ENCODE measurements around the gene SLC7A4.
A peak's percentile ranks its signal among the peaks of the same experiment; 100 is the strongest.
"Not testable (repeated sequence)": the region's sequence is repeated elsewhere in the genome, so short reads cannot be mapped to it uniquely, and the experiment has no call there.

SLC7A4 gene

GRCh38 chr22:21064917-21065864, 32.8 kb upstream of the SLC7A4 start:
- DNase-seq: no peak

- not testable (repeated sequence) for DNase-seq
Measured at GRCh38 chr22:21064425-21064824, 32.1 kb upstream of the SLC7A4 start.

DNA sequence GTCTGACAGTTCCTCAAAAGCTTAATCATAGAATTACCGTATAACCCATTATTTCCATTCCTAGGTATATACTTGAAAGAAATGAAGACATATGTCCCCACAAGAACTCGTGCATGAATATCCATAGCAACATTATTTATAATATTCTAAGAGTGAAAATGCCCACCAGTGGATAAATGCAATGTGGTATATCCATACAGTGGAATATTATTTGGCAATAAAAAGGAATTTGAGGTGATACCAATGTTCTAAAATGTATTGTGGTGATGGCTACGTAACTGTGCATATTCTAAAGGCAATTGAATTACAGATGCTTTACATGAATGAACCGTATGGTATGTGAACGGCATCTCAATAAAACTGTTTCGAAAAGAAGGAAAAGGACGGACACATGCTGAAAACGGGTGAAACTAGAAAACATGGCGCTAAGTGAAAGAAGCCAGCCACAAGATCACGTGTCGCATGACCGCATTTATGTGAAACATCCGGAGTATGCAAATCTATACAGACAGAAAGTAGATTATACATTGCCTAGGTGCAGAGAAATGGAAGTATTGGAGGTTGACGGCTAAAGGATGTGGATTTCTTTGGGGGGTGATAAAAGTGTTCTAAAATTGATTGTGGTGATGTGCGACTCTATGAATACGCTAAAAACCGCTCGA, 29.4 kb upstream of the SLC7A4 start:
- not testable (repeated sequence) for DNase-seq

- DNase-seq: not testable (repeated sequence)
Measured at GRCh38 chr22:21060363-21060762, 28.0 kb upstream of the SLC7A4 start.

DNA sequence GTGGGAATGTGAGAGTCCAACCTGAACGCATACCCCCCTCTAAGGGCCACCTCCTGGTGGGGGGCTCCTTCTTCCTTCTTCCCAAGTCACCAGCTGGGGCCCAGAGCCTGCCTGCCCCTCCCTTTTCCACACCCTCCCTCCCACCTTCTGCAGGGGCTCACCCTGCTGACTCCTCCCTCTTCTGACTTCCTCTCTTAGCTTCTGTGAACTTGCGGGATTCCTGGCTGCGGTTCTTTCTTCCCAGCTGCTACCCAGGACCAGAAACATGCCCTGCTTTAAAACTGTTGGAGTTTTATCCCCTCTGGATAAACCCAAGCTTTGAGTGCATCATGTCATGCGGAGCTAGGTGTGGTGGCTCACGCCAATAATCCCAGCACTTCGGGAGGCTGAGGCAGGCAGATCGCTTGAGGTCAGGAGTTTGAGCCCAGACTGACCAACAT, 23.5 kb upstream of the SLC7A4 start:
- no peak for DNase-seq

GRCh38 chr22:21055564-21055834, 23.1 kb upstream of the SLC7A4 start:
- DNase-seq: no peak

DNA sequence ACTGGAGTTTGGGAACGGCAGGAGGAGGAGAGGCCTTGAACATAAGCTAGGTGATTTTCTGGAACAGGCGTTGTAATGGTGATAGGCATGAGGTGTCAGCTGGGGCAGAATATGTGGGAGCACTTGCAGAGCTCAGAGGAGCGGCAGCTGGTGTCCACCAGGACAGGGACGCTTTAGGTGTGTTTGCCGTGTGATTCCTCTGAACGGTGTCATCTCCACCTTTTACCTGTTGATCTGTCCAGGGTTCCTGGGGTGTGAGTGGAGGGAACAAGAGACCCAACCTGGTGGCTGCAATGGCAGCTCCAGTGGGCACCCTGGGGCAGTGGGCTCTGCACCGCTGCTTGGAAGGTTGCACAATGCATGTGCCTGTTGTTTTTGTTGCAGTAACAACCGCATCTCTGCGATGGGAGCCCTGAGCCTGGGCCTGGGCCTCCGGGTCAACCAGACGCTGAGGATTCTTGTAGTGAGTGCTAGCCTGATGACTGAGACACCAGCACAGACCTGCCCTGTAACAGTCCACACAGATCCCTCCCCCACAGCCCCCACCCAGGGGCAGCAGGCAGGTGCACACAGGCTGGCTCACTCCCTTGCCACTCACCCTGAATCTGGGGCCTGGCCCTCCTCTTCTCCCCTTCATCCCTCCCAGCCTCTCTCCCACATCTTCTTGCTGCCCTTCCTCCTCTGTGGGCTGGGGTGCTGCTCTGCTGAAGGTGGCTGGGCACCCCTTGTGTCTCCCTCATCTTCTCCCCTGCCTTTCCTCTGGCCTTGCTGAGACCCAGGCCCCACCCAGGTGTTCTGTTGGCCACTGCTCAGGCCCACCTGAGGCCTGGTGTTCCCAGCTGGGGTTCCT, 22.6 kb upstream of the SLC7A4 start:
- DNase-seq: no peak

GRCh38 chr22:21054046-21054713, 21.8 kb upstream of the SLC7A4 start:
- no peak for DNase-seq

DNA sequence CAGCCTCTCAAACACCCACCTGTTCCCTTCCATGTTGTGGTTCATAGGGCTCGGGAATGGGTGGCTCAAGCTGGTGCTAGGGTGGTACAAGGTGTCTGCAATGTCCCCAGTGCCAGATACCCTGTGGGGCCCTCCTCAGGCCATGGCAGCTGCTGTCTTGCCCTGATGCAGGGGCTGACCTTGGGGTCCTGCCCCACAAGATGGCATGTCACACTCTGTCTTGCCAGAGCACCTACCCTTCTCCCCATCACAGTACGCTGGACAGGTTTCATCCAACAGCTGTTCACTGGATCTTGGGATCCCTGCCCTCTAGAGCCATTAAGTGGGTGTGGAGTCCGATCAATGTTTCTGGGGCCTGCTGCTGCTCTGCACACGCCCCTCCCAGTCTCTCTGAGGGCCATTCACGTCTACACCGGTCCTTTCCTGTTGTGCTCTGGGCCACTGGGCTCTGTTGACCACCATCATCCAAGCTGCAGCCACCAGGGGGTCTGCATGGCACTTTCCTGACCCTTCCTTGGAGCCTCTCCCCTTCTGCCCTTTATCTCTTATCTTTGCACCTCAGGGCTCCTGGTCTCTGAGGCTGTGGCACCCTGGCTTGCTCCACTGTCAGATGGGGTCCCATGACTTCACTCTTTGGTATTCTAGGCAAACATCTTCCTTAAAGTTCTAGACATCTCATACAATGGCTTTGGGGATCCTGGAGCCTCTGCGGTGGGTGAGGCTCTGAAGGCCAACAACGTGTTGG, 20.5 kb upstream of the SLC7A4 start:
- DNase-seq: no peak

DNA sequence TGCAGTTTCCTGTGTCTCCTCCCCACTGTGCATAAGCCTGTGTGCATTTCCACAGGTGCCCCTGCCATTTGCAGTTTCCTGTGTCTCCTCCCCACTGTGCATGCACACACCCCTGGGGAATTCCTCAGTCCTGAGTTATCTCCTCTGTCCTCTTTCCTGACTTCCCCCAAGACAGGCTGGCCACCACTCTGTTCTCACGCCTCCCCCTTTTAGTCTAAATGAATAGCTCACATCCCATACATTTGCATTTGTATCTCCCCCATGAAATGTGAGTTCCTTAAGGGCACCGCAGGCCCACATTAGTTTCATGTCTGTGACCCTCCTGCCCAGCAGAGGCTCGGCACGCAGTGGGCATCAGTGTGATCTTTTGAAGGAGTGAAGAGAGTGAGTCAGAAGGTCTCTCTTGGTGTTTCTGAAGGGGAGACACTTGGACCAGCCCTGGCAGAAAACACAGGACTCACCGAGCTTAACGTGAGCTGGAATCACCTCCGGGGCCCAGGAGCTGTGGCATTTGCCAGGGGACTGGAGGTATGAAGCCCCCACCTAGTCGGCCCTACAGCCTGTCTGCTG, 19.6 kb upstream of the SLC7A4 start:
- no peak for DNase-seq

GRCh38 chr22:21051145-21051830, 18.9 kb upstream of the SLC7A4 start:
- no peak for DNase-seq

DNA sequence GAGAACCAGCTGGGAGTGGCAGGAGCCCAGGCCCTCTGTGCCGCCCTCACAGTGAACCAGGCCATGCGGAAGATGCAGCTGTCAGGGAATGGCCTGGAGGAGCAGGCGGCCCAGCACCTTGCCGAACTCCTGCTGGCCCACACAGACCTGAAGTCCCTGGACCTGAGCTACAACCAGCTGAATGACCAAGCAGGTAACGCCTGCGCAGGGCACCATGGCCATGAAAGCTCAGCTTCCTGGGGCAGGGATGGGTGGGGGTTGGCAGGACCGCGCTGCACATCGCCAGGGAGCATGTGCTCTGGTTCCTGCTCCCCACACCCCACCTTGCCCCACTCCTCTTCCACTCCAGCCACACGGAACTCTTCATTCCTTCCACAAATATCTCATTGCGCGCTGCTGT, 16.6 kb upstream of the SLC7A4 start:
- not testable (repeated sequence) for DNase-seq

GRCh38 chr22:21048448-21048847, 16.1 kb upstream of the SLC7A4 start:
- DNase-seq: not testable (repeated sequence)

DNA sequence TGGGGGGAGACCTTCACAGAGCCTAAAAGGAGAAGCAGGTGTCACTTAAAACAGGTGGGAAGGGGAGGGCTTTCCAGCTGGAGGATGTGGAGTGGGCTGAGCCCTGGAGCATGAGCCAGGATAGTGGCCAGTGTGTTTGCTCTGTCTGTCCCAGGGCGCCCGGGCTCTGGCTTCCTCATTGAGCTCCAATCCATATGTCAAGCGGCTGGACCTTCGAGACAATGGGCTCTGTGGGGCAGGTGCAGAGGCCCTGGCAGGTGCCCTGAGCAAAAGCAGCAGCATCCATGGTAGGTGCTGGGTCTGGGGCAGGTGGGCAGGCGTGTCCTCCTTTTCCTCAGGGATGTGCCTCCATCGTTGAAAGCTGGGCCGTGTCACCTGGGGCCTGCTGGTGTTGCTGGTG, 15.4 kb upstream of the SLC7A4 start:
- DNase-seq: no peak

GRCh38 chr22:21047035-21047661, 14.8 kb upstream of the SLC7A4 start:
- DNase-seq: no peak

GRCh38 chr22:21045585-21046294, 13.4 kb upstream of the SLC7A4 start, which contains the start of gene LRRC74B:
LRRC74B (plus strand) TSS chr22:21045946; CDS start chr22:21045987, 41 bp downstream.
- DNase-seq: peak; percentile 73

DNA sequence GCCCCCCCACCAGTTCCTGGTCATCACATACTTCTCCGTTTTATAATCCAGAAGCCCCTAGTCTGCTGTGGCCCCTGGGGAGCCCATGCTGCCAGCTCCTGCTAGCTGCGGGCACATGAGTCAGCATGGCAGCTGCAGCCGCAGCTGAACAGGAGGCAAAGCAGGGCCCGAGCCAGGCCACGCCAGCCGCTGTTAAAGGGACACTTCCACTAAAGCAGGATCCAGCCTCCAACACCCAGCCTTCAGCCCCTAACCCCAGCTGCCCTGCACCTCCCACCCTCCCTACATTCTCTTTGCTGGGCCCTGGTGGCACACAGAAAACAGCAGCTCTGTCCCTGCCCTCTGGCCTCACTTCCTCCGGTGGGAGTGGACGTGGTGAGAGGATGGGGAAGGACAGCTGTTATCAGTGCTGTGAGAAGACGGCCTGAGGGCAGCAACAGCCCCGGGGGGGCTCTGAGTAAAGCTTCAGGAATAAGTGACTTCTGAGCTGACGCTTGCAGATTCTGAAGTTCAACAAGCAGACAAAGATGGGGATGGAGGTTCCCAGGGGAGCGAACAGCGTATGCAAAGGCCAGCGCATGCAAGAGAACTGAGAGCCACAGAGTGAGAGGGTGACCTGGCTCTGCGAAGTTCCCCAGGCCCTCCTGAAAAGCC, 12.7 kb upstream of the SLC7A4 start:
- no peak for DNase-seq

- DNase-seq: no peak
Measured at GRCh38 chr22:21043860-21044535, 11.6 kb upstream of the SLC7A4 start.

Data from CD4-positive, alpha-beta T cell treated with Interleukin-17A for 1 hour (primary cell).